RWPE1 (cell line): ENCODE data around the gene STXBP4.

Source experiments
- CTCF ChIA-PET: fragments of 350-600 bp; sonication (Branson Sonifier 250); formaldehyde crosslinking; extraction: SDS; loops from one replicate; lab custom pipeline; 2021; lab: Yijun Ruan, JAX
- POLR2A ChIA-PET: fragments of 400-600 bp; formaldehyde crosslinking; extraction: SDS; loops from one replicate; lab custom pipeline; 2020; ENCODE audit warnings: antibody characterized with exemption; ENCODE audit not compliant: low non-redundant PET; lab: Yijun Ruan, JAX
- DNase-seq: peaks from one replicate; pipeline ENCODE4 v3.0.0; 2012; ENCODE audit warnings: low spot score
- H3K27ac ChIP-seq: fragments of 450-650 bp; 2 replicates; pipeline ENCODE4 v1.5.1; 2017
- CTCF ChIP-seq: fragments of 450-650 bp; conservative IDR thresholded peaks from 2 replicates; pipeline ENCODE4 v1.5.1; 2017; ENCODE audit warnings: low read depth, mild to moderate bottlenecking

Gene STXBP4

GRCh38 chr17:54974759-54975158 is 6.2 kb downstream of the STXBP4 start:
- ChIA-PET POLR2A (no interaction called here), CTCF (no interaction called here)
- no peak for DNase-seq
- H3K27ac ChIP-seq, result no peak overlapping the region
- TF ChIP-seq CTCF, result no peak

GRCh38 chr17:54976316-54976715 is 7.8 kb downstream of the STXBP4 start:
- CTCF ChIA-PET, result interaction anchor here (0.6 kb wide), 1 partner anchor 698 kb away, joined by 4 read pairs; no protein-coding TSS in a partner anchor

GRCh38 chr17:54977744-54978143 is 9.2 kb downstream of the STXBP4 start:
- ChIA-PET POLR2A (no interaction called here), CTCF (no interaction called here)
- no peak overlapping the region for H3K27ac ChIP-seq
- no peak for TF ChIP-seq CTCF
- DNase-seq, result no peak

More at GRCh38 chr17:54976316-54976715, 7.8 kb downstream of the STXBP4 start:
- no peak for DNase-seq
- no peak for TF ChIP-seq CTCF
- H3K27ac ChIP-seq, result no peak overlapping the region
- POLR2A ChIA-PET, result no interaction called here

GRCh38 chr17:54979657-54980056 is 11.1 kb downstream of the STXBP4 start:
- ChIA-PET POLR2A (no interaction called here), CTCF (no interaction called here)
- DNase-seq, result no peak
- no peak overlapping the region for H3K27ac ChIP-seq
- no peak for TF ChIP-seq CTCF

- no peak for DNase-seq
- no peak overlapping the region for H3K27ac ChIP-seq
- TF ChIP-seq CTCF, result no peak
- POLR2A ChIA-PET, result no interaction called here
- CTCF ChIA-PET, result no interaction called here
These were observed 11.8 kb downstream of the STXBP4 start for GRCh38 chr17:54980375-54980774.

- ChIA-PET CTCF (no interaction called here), POLR2A (no interaction called here)
- no peak for TF ChIP-seq CTCF
These were observed 13.8 kb downstream of the STXBP4 start for GRCh38 chr17:54982399-54982798.

GRCh38 chr17:54983260-54983659 is 14.7 kb downstream of the STXBP4 start:
- CTCF ChIA-PET, result no interaction called here
- no peak for TF ChIP-seq CTCF
- POLR2A ChIA-PET, result no interaction called here

More at GRCh38 chr17:54982399-54982798, 13.8 kb downstream of the STXBP4 start:
- DNase-seq, result no peak
- no peak overlapping the region for H3K27ac ChIP-seq

More at GRCh38 chr17:54983260-54983659, 14.7 kb downstream of the STXBP4 start:
- H3K27ac ChIP-seq, result no peak overlapping the region
- no peak for DNase-seq
